ENCODE measurements around the gene ANTXR2.

The ANTXR2 gene

GRCh38 chr4:80060804-80061203 lies 12.2 kb downstream of the ANTXR2 start:
- no peak overlapping the region for H3K27ac Mint-ChIP-seq
- peaks cover 27% of the 10 kb centered on the region for H3K4me1 Mint-ChIP-seq
- no peak overlapping the region for H3K4me3 Mint-ChIP-seq
- H3K27me3 Mint-ChIP-seq, result no peaks in the 10 kb centered on the region
- H3K9me3 Mint-ChIP-seq, result no peaks in the 10 kb centered on the region
- ATAC-seq, result no peak
- DNase-seq, result no peak

- ATAC-seq (peak; percentile 98), DNase-seq (peak; percentile 31 to 64)
Observed at GRCh38 chr4:80058740-80059139, 14.3 kb downstream of the ANTXR2 start.

GRCh38 chr4:80054375-80054774 lies 18.7 kb downstream of the ANTXR2 start:
- no peak for DNase-seq
- Mint-ChIP-seq H3K4me3 (no peak overlapping the region), H3K4me1 (peaks cover 34% of the 10 kb centered on the region), H3K9me3 (no peaks in the 10 kb centered on the region), H3K27me3 (no peaks in the 10 kb centered on the region), H3K27ac (no peak overlapping the region)
- ATAC-seq, result no peak

More at GRCh38 chr4:80058740-80059139, 14.3 kb downstream of the ANTXR2 start:
- no peaks in the 10 kb centered on the region for H3K27me3 Mint-ChIP-seq
- peaks cover 35% of the 10 kb centered on the region for H3K4me1 Mint-ChIP-seq
- H3K27ac Mint-ChIP-seq, result peak overlapping the region; percentile 98 to 100
- H3K9me3 Mint-ChIP-seq, result no peaks in the 10 kb centered on the region
- peak overlapping the region; percentile 70 to 80 for H3K4me3 Mint-ChIP-seq

- H3K27ac Mint-ChIP-seq, result peak overlapping the region in 1 of 2 donors; percentile 86
- DNase-seq (no peak), ATAC-seq (no peak)
- H3K27me3 Mint-ChIP-seq, result no peaks in the 10 kb centered on the region
- peak overlapping the region in 1 of 2 donors; percentile 14 for H3K4me3 Mint-ChIP-seq
- H3K9me3 Mint-ChIP-seq, result no peaks in the 10 kb centered on the region
- peaks cover 33% of the 10 kb centered on the region for H3K4me1 Mint-ChIP-seq
Observed at GRCh38 chr4:80053140-80053910, 19.7 kb downstream of the ANTXR2 start.

- Mint-ChIP-seq H3K9me3 (no peaks in the 10 kb centered on the region), H3K27ac (no peak overlapping the region), H3K4me1 (peaks cover 19% of the 10 kb centered on the region), H3K27me3 (no peaks in the 10 kb centered on the region), H3K4me3 (no peak overlapping the region)
- ATAC-seq, result no peak
- DNase-seq, result no peak
Observed at GRCh38 chr4:80049813-80050534, 23.1 kb downstream of the ANTXR2 start.

GRCh38 chr4:80049402-80049801 lies 23.6 kb downstream of the ANTXR2 start:
- Mint-ChIP-seq H3K9me3 (no peaks in the 10 kb centered on the region), H3K4me3 (no peak overlapping the region), H3K4me1 (peaks cover 19% of the 10 kb centered on the region), H3K27me3 (no peaks in the 10 kb centered on the region), H3K27ac (no peak overlapping the region)
- DNase-seq, result no peak
- ATAC-seq, result no peak

- Mint-ChIP-seq H3K4me1 (peaks cover 10% of the 10 kb centered on the region), H3K4me3 (no peak overlapping the region), H3K27ac (no peak overlapping the region), H3K27me3 (no peaks in the 10 kb centered on the region), H3K9me3 (no peaks in the 10 kb centered on the region)
- ATAC-seq, result no peak
- DNase-seq, result no peak
Observed at GRCh38 chr4:80045786-80046185, 27.2 kb downstream of the ANTXR2 start.

- ATAC-seq, result no peak
- no peak overlapping the region for H3K4me3 Mint-ChIP-seq
- H3K27ac Mint-ChIP-seq, result no peak overlapping the region
- H3K27me3 Mint-ChIP-seq, result no peaks in the 10 kb centered on the region
- H3K9me3 Mint-ChIP-seq, result no peaks in the 10 kb centered on the region
- no peaks in the 10 kb centered on the region for H3K4me1 Mint-ChIP-seq
- DNase-seq, result no peak
Observed at GRCh38 chr4:80043541-80043940, 29.5 kb downstream of the ANTXR2 start.

- no peak overlapping the region for H3K27ac Mint-ChIP-seq
- H3K27me3 Mint-ChIP-seq, result no peaks in the 10 kb centered on the region
- ATAC-seq (no peak), DNase-seq (no peak)
- H3K9me3 Mint-ChIP-seq, result no peaks in the 10 kb centered on the region
- no peak overlapping the region for H3K4me3 Mint-ChIP-seq
- no peaks in the 10 kb centered on the region for H3K4me1 Mint-ChIP-seq
Observed at GRCh38 chr4:80042821-80043220, 30.2 kb downstream of the ANTXR2 start.

- H3K9me3 Mint-ChIP-seq, result no peaks in the 10 kb centered on the region
- no peak overlapping the region for H3K4me3 Mint-ChIP-seq
- ATAC-seq, result no peak
- DNase-seq, result no peak
- H3K4me1 Mint-ChIP-seq, result peaks cover 20% of the 10 kb centered on the region
- H3K27ac Mint-ChIP-seq, result peak overlapping the region in 1 of 2 donors; percentile 71
- H3K27me3 Mint-ChIP-seq, result no peaks in the 10 kb centered on the region
Observed at GRCh38 chr4:80037864-80038263, 35.2 kb downstream of the ANTXR2 start.

GRCh38 chr4:80036949-80037685 lies 35.9 kb downstream of the ANTXR2 start:
- ATAC-seq (peak; percentile 50), DNase-seq (no peak)
- Mint-ChIP-seq H3K27me3 (no peaks in the 10 kb centered on the region), H3K27ac (peak overlapping the region; percentile 78 to 95), H3K4me3 (peak overlapping the region; percentile 65 to 75), H3K4me1 (peaks cover 20% of the 10 kb centered on the region), H3K9me3 (no peaks in the 10 kb centered on the region)

- H3K9me3 Mint-ChIP-seq, result no peaks in the 10 kb centered on the region
- no peak for ATAC-seq
- peak overlapping the region in 1 of 2 donors; percentile 31 for H3K4me3 Mint-ChIP-seq
- DNase-seq, result no peak
- no peaks in the 10 kb centered on the region for H3K27me3 Mint-ChIP-seq
- H3K4me1 Mint-ChIP-seq, result peaks cover 20% of the 10 kb centered on the region
- no peak overlapping the region for H3K27ac Mint-ChIP-seq
Observed at GRCh38 chr4:80036306-80036705, 36.7 kb downstream of the ANTXR2 start.

- Mint-ChIP-seq H3K4me1 (peaks cover 20% of the 10 kb centered on the region), H3K27ac (no peak overlapping the region), H3K4me3 (no peak overlapping the region), H3K27me3 (no peaks in the 10 kb centered on the region), H3K9me3 (no peaks in the 10 kb centered on the region)
- ATAC-seq (peak; percentile 52), DNase-seq (no peak)
Observed at GRCh38 chr4:80035336-80035735, 37.7 kb downstream of the ANTXR2 start.

- no peak overlapping the region for H3K27ac Mint-ChIP-seq
- no peak overlapping the region for H3K4me3 Mint-ChIP-seq
- ATAC-seq, result no peak
- peaks cover 20% of the 10 kb centered on the region for H3K4me1 Mint-ChIP-seq
- H3K27me3 Mint-ChIP-seq, result no peaks in the 10 kb centered on the region
- H3K9me3 Mint-ChIP-seq, result no peaks in the 10 kb centered on the region
- no peak for DNase-seq
Observed at GRCh38 chr4:80033581-80033980, 39.4 kb downstream of the ANTXR2 start.

GRCh38 chr4:80029364-80029763 lies 43.7 kb downstream of the ANTXR2 start:
- Mint-ChIP-seq H3K27me3 (no peaks in the 10 kb centered on the region), H3K9me3 (no peaks in the 10 kb centered on the region), H3K4me3 (no peak overlapping the region), H3K27ac (no peak overlapping the region), H3K4me1 (no peaks in the 10 kb centered on the region)
- ATAC-seq (no peak), DNase-seq (no peak)

- Mint-ChIP-seq H3K4me3 (no peak overlapping the region), H3K4me1 (no peaks in the 10 kb centered on the region), H3K27ac (no peak overlapping the region), H3K27me3 (no peaks in the 10 kb centered on the region), H3K9me3 (no peaks in the 10 kb centered on the region)
- no peak for DNase-seq
- no peak for ATAC-seq
Observed at GRCh38 chr4:80027611-80028010, 45.4 kb downstream of the ANTXR2 start.
